Adipocyte (in vitro differentiated cells): ENCODE measurements around the gene KCTD17.

Experiments used
- DNase-seq: peaks from one replicate; pipeline ENCODE4 v3.0.0-alpha.2; 2015; ENCODE audit warnings: low read depth
- H3K27me3 ChIP-seq: replicated peaks from 2 replicates; pipeline ENCODE4 v1.7.0; 2013; ENCODE audit warnings: mild to moderate bottlenecking, low read length, moderate library complexity; ENCODE audit not compliant: control insufficient read depth, insufficient read depth
- H3K36me3 ChIP-seq: 2 replicates; pipeline ENCODE4 v1.7.0; 2013; ENCODE audit warnings: low read length, mild to moderate bottlenecking, moderate library complexity; ENCODE audit not compliant: control insufficient read depth, insufficient read depth, severe bottlenecking
- H3K4me1 ChIP-seq: 2 replicates; pipeline ENCODE4 v1.7.0; 2013; ENCODE audit warnings: mild to moderate bottlenecking, low read length, moderate library complexity; ENCODE audit not compliant: control insufficient read depth, insufficient read depth
- H3K4me3 ChIP-seq: 2 replicates; pipeline ENCODE4 v1.7.0; 2013; ENCODE audit warnings: mild to moderate bottlenecking, low read length, moderate library complexity
- H3K9ac ChIP-seq: 2 replicates; pipeline ENCODE4 v1.7.0; 2013; ENCODE audit warnings: mild to moderate bottlenecking, low read length, moderate library complexity
- H3K9me3 ChIP-seq: 2 replicates; pipeline ENCODE4 v1.7.0; 2013; ENCODE audit warnings: mild to moderate bottlenecking, low read length, moderate library complexity; ENCODE audit not compliant: control insufficient read depth

The KCTD17 gene

DNA sequence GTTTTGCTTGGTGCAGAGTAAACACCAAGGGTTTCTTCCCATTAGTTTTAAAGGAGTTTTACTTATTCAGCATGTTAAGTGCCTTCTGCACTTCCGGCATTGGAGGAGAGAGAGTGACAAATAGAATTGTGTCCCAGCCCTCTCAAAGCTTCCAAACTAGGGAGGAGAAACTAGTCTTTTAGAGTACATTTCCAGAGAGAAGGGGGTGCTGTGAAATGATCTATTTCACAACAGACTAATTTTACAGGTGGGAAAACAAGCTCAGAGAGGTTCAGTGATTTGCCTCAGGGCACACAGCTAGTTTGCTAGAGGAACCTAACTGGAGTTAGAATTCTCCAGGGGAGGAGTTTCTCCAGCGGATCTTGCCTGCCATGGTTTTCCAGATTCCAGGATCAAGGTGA lies 19.4 kb upstream of the KCTD17 start:
- peaks cover 18% of the 10 kb centered on the region for H3K4me1 ChIP-seq

DNA sequence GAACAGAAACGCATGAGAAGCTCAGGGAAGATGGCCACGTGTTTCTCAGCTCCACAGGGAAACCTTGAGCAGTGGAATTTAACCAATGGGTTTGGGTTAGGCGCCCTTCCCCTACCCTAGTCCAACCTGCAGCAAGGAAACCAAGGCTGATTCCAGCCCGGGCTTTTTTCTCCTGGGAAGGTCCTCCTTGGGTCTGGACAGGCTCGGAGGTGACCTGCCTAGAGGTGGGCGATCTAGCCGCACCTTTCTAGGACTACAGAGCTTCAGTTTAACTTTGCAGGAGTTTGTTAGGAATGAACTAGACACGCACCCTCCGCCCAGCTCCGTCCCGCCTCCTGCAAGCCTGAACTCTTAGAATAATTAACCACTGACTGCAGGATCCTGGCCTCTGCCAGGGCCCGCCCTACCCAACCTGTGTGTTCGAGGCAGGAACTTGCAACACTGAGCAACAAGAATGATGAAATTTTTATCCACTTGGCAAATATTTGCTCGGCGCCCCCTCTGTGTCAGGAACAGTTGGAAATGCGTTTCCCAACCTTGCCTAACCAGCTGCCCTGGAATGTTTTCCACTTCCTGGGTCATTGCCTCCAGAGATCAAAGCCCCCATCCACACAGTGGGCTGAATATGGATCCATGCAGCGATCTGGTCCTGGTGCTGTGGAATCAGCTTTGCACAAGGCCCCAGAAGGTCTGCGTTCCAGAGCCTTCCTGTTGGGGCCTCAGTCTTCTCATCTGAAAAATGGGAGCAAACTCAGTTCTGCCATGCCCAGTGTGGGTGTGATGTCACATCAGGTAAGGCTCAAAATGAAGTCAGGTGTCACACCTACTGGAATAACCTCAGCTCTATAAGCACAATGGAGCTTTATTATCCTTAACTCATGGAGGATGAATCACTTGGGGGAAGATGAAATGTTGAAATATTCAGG lies 18.7 kb upstream of the KCTD17 start:
- H3K9me3 ChIP-seq: no peaks in the 10 kb centered on the region
- no peak overlapping the region for H3K9ac ChIP-seq
- peak; percentile 21 for DNase-seq
- H3K36me3 ChIP-seq: peaks cover 23% of the 10 kb centered on the region
- H3K4me1 ChIP-seq: peaks cover 18% of the 10 kb centered on the region
- H3K4me3 ChIP-seq: no peak overlapping the region
- peaks cover 21% of the 10 kb centered on the region for H3K27me3 ChIP-seq

More for the DNA sequence above, 19.4 kb upstream of the KCTD17 start:
- peak overlapping the region; percentile 15 for H3K9ac ChIP-seq
- peaks cover 29% of the 10 kb centered on the region for H3K36me3 ChIP-seq
- DNase-seq: no peak
- H3K4me3 ChIP-seq: no peak overlapping the region
- H3K9me3 ChIP-seq: no peaks in the 10 kb centered on the region
- H3K27me3 ChIP-seq: peaks cover 14% of the 10 kb centered on the region

DNA sequence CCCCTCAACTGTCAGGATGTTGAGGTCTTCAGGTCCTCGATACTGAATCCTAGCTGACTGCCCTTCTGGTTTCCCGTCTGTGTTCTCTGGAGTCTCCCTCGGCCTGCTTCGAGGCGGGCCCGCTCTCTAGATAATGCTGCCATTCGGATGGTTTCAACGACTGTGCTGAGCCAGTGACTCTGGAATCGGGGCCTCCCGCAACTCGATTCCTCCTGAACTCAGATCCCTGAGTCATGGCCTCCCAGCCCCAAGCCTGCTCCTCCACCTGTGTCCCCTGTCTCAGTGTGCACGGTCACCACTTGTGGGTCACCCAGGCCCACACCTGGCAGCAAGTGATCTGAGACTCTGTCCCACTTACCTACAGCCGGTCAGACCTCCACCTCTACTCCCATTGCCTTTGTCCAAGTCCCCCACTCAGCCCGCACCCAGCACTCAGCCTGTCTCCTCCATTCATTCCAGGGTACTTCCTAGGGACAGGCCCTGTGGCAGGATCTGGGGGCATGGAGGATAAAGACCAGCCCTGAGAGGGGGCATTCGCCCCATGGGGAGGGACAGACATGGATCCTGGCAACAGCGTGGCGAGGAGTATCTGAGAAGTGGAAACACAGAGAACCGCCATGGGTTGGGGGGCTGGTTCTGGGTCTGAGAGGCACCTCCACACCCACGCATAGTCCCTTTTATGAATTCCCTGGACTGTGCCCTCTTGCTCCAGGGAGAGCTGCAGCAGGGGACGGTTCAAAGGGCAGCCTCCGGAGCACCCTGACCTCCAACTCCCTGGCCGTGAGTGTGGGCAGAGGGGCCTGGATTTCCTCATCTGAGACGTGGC lies 17.7 kb upstream of the KCTD17 start:
- no peaks in the 10 kb centered on the region for H3K9me3 ChIP-seq
- peaks cover 18% of the 10 kb centered on the region for H3K4me1 ChIP-seq
- peaks cover 18% of the 10 kb centered on the region for H3K36me3 ChIP-seq
- no peak for DNase-seq
- no peak overlapping the region for H3K9ac ChIP-seq
- H3K4me3 ChIP-seq: no peak overlapping the region
- H3K27me3 ChIP-seq: peaks cover 21% of the 10 kb centered on the region

DNA sequence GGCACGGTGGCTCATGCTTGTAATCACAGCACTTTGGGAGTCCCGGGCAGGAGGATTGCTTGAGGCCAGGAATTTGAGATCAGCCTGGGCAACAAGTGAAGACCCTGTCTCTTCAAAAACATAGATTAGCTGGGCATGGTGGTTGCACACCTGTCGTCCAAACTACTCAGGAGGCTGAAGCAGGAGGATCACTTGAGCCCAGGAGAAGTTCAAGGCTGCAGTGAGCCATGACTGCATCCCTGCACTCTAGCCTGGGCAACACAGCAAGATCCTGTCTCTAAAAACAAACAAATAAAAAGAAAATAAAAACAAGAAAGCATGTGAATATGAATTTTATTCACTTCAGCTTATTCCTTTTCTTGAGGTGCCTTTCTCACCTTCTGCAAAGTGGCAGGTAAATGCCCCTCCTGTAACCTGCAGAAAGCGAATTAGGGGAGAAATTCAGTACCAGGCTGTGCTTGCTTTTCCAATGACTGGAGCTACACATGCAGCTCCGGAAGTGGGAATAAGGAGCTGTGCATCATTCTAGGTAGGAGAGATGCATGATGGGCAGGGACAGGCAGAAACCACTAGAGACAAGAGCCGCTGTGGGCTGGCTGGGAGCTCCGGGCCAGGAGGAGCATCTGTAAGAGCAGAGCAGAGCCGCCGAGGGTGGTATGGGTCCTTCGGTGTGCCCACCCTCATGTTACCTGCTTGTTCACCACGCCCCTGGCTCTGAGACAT lies 14.7 kb upstream of the KCTD17 start:
- Histone ChIP-seq H3K9ac (no peak overlapping the region), H3K36me3 (no peaks in the 10 kb centered on the region), H3K9me3 (no peaks in the 10 kb centered on the region)

DNA sequence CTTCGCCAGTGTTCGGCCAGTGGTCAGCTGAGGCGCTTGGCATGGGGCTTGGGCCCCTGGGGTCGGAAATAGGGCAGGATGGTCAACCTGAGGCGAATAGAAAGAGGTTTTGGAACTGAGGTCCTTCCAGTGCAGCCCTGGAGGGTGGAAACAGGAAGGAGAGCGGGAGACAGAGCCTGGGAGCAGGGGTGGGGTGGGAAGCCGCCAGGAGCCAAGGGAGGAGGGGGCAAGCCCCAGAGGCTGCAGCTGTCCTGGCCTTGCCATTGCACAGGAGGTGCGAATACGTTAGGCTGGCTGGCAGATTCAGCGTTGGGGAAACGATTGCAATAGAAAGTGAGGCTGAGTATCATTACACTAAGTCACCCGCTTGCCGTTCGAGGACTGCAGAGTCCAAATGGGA lies 13.9 kb upstream of the KCTD17 start:
- no peak overlapping the region for H3K4me3 ChIP-seq
- no peaks in the 10 kb centered on the region for H3K9me3 ChIP-seq
- peaks cover 7% of the 10 kb centered on the region for H3K4me1 ChIP-seq
- no peak overlapping the region for H3K9ac ChIP-seq
- no peaks in the 10 kb centered on the region for H3K36me3 ChIP-seq
- no peak for DNase-seq
- H3K27me3 ChIP-seq: peaks cover 21% of the 10 kb centered on the region

More for the DNA sequence above, 14.7 kb upstream of the KCTD17 start:
- no peak for DNase-seq
- H3K27me3 ChIP-seq: peaks cover 21% of the 10 kb centered on the region
- H3K4me1 ChIP-seq: peaks cover 16% of the 10 kb centered on the region
- H3K4me3 ChIP-seq: no peak overlapping the region

DNA sequence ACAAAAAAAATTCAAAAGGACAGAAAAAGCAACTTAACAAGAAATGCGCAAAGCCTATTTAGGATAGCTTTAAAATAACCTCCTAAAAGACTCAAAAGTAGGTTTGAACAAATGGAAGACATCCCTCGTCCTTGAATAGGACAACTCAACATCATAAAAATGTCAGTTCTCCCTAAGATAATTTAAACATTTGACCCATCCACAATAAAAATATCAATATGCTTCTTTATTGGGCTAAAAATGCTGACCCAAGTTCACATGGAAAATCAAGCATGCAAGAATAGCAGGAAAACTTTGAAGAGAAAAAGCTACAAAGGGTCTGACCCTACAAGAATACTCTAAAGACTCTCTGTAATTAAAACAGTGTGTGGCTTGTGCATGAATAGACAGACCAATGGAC lies 12.1 kb upstream of the KCTD17 start:
- Histone ChIP-seq H3K4me1 (no peaks in the 10 kb centered on the region), H3K4me3 (no peak overlapping the region), H3K36me3 (no peaks in the 10 kb centered on the region), H3K9ac (no peak overlapping the region), H3K9me3 (no peaks in the 10 kb centered on the region), H3K27me3 (peaks cover 30% of the 10 kb centered on the region)
- DNase-seq: no peak

DNA sequence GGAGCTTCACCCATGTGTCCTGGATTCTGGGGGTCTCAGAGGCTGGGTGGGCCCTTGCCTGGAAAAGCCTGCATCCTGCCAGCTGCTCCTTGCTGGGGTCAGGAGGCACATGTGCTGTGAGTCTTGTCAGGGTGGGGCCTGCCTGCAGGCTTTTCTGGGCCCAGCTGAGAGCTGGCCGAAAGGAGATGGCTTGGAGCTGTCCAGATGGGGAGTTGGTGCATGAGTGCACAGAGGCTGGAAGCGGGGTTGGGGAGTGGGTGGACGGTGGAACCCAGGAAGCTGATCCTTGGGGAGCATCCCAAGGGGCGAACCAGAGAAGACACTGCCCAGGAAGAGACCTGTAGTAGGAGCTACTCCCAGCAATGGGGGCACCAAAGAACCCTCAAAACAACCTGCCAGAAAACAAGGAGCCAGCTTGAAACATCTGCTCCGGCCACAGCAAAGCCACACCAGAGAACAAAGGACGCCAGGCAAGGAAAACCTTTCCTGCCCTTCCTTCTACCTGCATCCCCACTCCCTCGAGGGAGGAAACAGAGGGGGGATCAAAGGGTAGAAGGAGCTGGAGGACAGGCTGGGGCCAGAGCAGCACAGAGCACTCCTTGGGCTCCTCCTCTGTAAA lies 8.2 kb upstream of the KCTD17 start:
- Histone ChIP-seq H3K4me1 (no peaks in the 10 kb centered on the region), H3K9me3 (no peaks in the 10 kb centered on the region), H3K36me3 (no peaks in the 10 kb centered on the region), H3K4me3 (no peak overlapping the region), H3K9ac (no peak overlapping the region), H3K27me3 (peaks cover 9% of the 10 kb centered on the region)
- no peak for DNase-seq

DNA sequence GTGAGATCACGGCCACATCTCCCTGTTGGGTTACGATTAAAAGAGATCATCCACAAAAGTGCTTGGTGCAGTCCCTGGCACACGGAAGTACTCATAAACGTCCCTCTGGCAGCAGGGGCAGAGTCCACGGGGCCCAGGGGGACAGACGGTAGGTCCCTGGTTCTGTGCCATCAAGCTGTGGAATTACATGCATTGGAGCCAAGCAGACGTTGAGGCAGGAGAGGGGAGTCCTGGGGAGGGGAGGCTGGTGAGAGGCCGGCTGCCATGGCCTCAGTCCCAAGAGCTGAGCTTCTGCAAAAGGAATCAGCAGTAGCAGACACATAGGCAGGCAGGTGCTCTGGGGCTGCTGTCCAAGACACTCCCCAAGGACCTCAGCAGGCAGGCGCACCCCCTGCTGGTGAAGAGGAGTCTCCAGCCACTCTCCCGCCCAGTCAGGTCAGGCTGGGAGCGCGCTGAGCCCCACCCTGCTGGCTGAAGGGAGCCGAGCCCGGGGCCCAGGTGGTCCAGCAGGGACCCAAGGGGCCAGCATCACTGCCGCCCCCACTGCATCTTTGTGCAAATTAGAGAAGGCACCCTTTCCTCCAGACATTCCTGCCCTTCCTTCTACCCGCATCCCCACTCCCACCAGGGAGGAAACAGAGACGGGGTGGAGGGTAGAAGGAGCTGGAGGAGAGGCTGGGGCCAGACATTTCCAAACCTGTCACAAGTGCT lies 7.6 kb upstream of the KCTD17 start:
- Histone ChIP-seq H3K9ac (no peak overlapping the region), H3K27me3 (peaks cover 9% of the 10 kb centered on the region), H3K4me3 (no peak overlapping the region), H3K36me3 (no peaks in the 10 kb centered on the region), H3K4me1 (no peaks in the 10 kb centered on the region), H3K9me3 (no peaks in the 10 kb centered on the region)
- DNase-seq: peak; percentile 23

DNA sequence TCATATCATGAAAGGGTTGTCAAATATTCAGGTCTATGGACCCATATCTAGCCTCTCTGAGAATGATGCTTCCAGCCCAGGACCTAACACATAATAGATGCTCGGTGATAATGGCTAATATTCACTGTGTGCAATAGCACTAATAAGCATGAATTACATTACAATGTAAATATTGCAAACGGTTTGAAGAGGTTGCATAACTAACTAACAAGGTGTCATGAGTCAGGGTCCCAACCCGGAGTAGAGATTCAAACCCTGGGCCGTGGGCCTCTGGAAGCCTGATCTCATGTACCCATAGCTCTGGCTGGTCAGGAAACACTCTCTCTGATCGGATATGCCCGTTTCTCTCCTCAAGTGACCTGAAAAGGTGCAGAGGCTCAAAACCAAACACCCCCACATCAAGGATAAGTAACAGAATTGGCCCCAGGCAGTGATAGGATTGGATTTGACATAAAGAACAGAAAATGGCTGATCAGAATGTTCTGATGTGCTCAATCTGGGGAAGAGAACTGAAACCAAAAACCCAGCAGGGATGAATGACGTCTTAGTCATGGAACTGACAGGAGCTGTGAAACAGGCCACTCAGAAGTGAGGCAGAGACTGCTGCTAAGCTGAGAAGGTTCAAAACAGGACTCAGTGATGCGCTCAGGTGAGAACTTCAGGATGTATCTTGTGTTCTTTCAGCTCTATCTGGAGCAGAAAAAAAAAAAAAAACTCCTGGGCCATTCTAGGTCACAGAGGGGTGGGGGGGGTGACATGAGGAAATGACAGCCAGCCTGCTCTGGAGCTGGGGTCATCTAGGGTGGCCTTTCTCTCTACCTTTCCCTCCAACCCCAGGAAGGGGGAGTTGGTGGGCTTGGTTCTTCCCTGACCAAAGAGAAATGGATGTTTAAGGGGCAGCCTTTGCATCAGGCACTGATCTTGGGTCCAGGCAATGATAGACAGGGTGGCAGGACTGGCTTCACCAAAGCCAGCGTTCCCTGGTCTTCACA lies 6.6 kb upstream of the KCTD17 start:
- no peak for DNase-seq
- no peaks in the 10 kb centered on the region for H3K4me1 ChIP-seq

More for the DNA sequence above, 6.6 kb upstream of the KCTD17 start:
- H3K9ac ChIP-seq: no peak overlapping the region
- no peaks in the 10 kb centered on the region for H3K9me3 ChIP-seq
- H3K27me3 ChIP-seq: peaks cover 9% of the 10 kb centered on the region
- no peak overlapping the region for H3K4me3 ChIP-seq
- no peaks in the 10 kb centered on the region for H3K36me3 ChIP-seq
